K562 (cell line): ENCODE results near the gene ULBP1. TPM values are rescaled to one million over a fixed set of nuclear protein-coding genes. Genes with fewer than 3 reads are reported as not detected.
"Not testable (repeated sequence)": the region's sequence is repeated elsewhere in the genome, so short reads cannot be mapped to it uniquely, and the experiment has no call there.

Experiments used
- ATAC-seq: fragments of 200-7000 bp; cut with Tn5 transposase; 3 replicates; pipeline ENCODE4 v1.9.1; 2020; ENCODE audit warnings: moderate library complexity
- BruUV-seq: library from RNA; stranded (reverse); fragments of 400-500 nt; replicated peaks from 2 replicates; lab custom pipeline; 2021; lab: Mats Ljungman, UMichigan
- CTCF ChIA-PET: fragments of 300-600 bp; formaldehyde crosslinking; extraction: SDS; loops from one replicate; lab custom pipeline; 2021; ENCODE audit warnings: low intra/inter-chr PET ratio; lab: Yijun Ruan, JAX
- POLR2A ChIA-PET: fragments of 300-600, 350-650 bp; sonication (Branson Sonifier 250); formaldehyde crosslinking; extraction: SDS; loops from one replicate; lab custom pipeline; 2021; ENCODE audit warnings: antibody characterized with exemption, inconsistent platforms; lab: Yijun Ruan, JAX
- DNase-seq, 4 experiments: peaks; one replicate each; pipeline versions ENCODE4 v3.0.0 to v3.0.0-alpha.2; 2011 to 2018; ENCODE audit warnings: low spot score in 3 of 4, mixed read lengths in 3 of 4; ENCODE audit errors: extremely low read depth in 1 of 4
- FAIRE-seq: peaks from 2 replicates; lab custom pipeline; 2011; peaks lifted over from hg19 to GRCh38; lab: Jason Lieb, UNC
- H2AFZ ChIP-seq: 2 replicates; pipeline ENCODE4 v1.6.0; 2011; ENCODE audit warnings: low read depth, low read length, control low read depth, inconsistent platforms
- H3K27ac ChIP-seq: fragments of 200-600 bp; 3 replicates; pipeline ENCODE4 v1.8.0; 2011; ENCODE audit warnings: low read depth, mild to moderate bottlenecking, control low read depth, inconsistent platforms, low read length, moderate library complexity, mixed read lengths; ENCODE audit errors: extremely low read depth
- H3K27me3 ChIP-seq, 2 experiments: fragments of 300-600 bp in 1 of 2; 2 replicates in 1 of 2; 3 replicates in 1 of 2; pipeline versions ENCODE4 v1.6.0 to v1.8.0; 2011; ENCODE audit warnings: inconsistent platforms in 2 of 2, low read length in 2 of 2, mild to moderate bottlenecking in 1 of 2, mixed read lengths in 1 of 2, moderate library complexity in 1 of 2; ENCODE audit not compliant: control insufficient read depth in 2 of 2, insufficient read depth in 2 of 2
- H3K36me3 ChIP-seq: fragments of 300-600 bp; 3 replicates; pipeline ENCODE4 v1.8.0; 2011; ENCODE audit warnings: mild to moderate bottlenecking, low read length, inconsistent platforms; ENCODE audit not compliant: control insufficient read depth, insufficient read depth
- H3K4me1 ChIP-seq, 2 experiments: fragments of 200-600 bp in 1 of 2; replicated peaks in 1 of 2; 2 replicates in 1 of 2; 3 replicates in 1 of 2; pipeline versions ENCODE4 v1.5.1 to v1.8.0; 2011; ENCODE audit warnings: inconsistent platforms in 2 of 2, low read length in 2 of 2, mild to moderate bottlenecking in 1 of 2, mixed read lengths in 1 of 2, moderate library complexity in 1 of 2; ENCODE audit not compliant: control insufficient read depth in 2 of 2, insufficient read depth in 2 of 2
- H3K4me2 ChIP-seq: 2 replicates; pipeline ENCODE4 v1.6.1; 2011; ENCODE audit warnings: low read length, control low read depth, inconsistent platforms, mixed read lengths; ENCODE audit not compliant: insufficient read depth
- H3K4me3 ChIP-seq: fragments of 200-600 bp; sonication (generic), shearing (Covaris generic); 2 replicates; pipeline ENCODE4 v1.5.1; 2016; ENCODE audit warnings: control low read depth, inconsistent platforms
- H3K79me2 ChIP-seq: fragments of 200-600 bp; 3 replicates; pipeline ENCODE4 v1.8.0; 2011; ENCODE audit warnings: low read length, inconsistent platforms; ENCODE audit not compliant: control insufficient read depth, insufficient read depth
- H3K9ac ChIP-seq, 2 experiments: 2 replicates each; pipeline versions ENCODE4 v1.6.0 to v1.6.1; 2011; ENCODE audit warnings: low read depth in 2 of 2, low read length in 2 of 2, control low read depth in 1 of 2, inconsistent platforms in 1 of 2, mild to moderate bottlenecking in 1 of 2, mixed read lengths in 1 of 2; ENCODE audit not compliant: insufficient read depth in 1 of 2
- H3K9me1 ChIP-seq: one replicate; pipeline ENCODE4 v1.6.0; 2011; ENCODE audit warnings: inconsistent platforms, mild to moderate bottlenecking, low read length, moderate library complexity; ENCODE audit not compliant: control insufficient read depth, insufficient read depth
- H3K9me3 ChIP-seq: replicated peaks from 2 replicates; pipeline ENCODE4 v1.5.1; 2011; ENCODE audit warnings: low read depth, low read length, inconsistent platforms; ENCODE audit not compliant: control insufficient read depth, insufficient read depth
- H4K20me1 ChIP-seq: replicated peaks from 2 replicates; pipeline ENCODE4 v1.6.1; 2011; ENCODE audit warnings: low read length, inconsistent platforms, mixed read lengths; ENCODE audit not compliant: control insufficient read depth, insufficient read depth
- ARID1B ChIP-seq: fragments of 450-650 bp; IDR thresholded peaks from 2 replicates; pipeline ENCODE4 v1.6.1; 2016; ENCODE audit warnings: antibody characterized with exemption, mild to moderate bottlenecking, inconsistent platforms
- ATF7 ChIP-seq: fragments of 450-650 bp; IDR thresholded peaks from 2 replicates; pipeline ENCODE4 v1.7.1; 2014; ENCODE audit warnings: mild to moderate bottlenecking, moderate library complexity
- C11orf30 ChIP-seq: fragments of 450-650 bp; IDR thresholded peaks from 2 replicates; pipeline ENCODE4 v1.6.1; 2016; ENCODE audit warnings: low read depth, mild to moderate bottlenecking
- CBFA2T2 ChIP-seq: fragments of 450-650 bp; conservative IDR thresholded peaks from 2 replicates; pipeline ENCODE4 v1.6.1; 2017; ENCODE audit warnings: mild to moderate bottlenecking
- CBFA2T3 ChIP-seq: fragments of 450-650 bp; IDR thresholded peaks from 2 replicates; pipeline ENCODE4 v1.6.1; 2017
- CSDE1 ChIP-seq, 2 experiments: fragments of 450-650 bp; IDR thresholded peaks; 2 replicates each; pipeline ENCODE4 v1.6.1; 2016; ENCODE audit warnings: mild to moderate bottlenecking in 1 of 2
- CTBP1 ChIP-seq: fragments of 450-650 bp; IDR thresholded peaks from 2 replicates; pipeline ENCODE4 v1.6.1; 2016; ENCODE audit warnings: borderline replicate concordance
- FOXJ2 ChIP-seq: fragments of 200-800 bp; sonication (Bioruptor generic); IDR thresholded peaks from 2 replicates; pipeline ENCODE4 v1.6.1; 2016; ENCODE audit warnings: missing genetic modification characterization, missing compliant biosample characterization
- ILF3 ChIP-seq: fragments of 450-650 bp; IDR thresholded peaks from 2 replicates; pipeline ENCODE4 v1.6.1; 2018; ENCODE audit warnings: antibody characterized with exemption, mild to moderate bottlenecking, moderate library complexity, borderline replicate concordance
- RFX1 ChIP-seq: fragments of 450-650 bp; IDR thresholded peaks from 2 replicates; pipeline ENCODE4 v1.6.1; 2016; ENCODE audit warnings: mild to moderate bottlenecking, moderate library complexity
- SMARCE1 ChIP-seq: fragments of 450-650 bp; IDR thresholded peaks from 2 replicates; pipeline ENCODE4 v1.7.1; 2016; ENCODE audit warnings: mild to moderate bottlenecking
- SOX6 ChIP-seq: fragments of 450-650 bp; IDR thresholded peaks from 2 replicates; pipeline ENCODE4 v1.6.1; 2014; ENCODE audit warnings: mild to moderate bottlenecking
- TAL1 ChIP-seq: fragments of 450-650 bp; IDR thresholded peaks from 2 replicates; pipeline ENCODE4 v1.6.1; 2016; ENCODE audit warnings: mild to moderate bottlenecking
- TCF3 ChIP-seq: sonication (generic); formaldehyde crosslinking; IDR thresholded peaks from 2 replicates; pipeline ENCODE4 v1.4.0; 2020; ENCODE audit warnings: mild to moderate bottlenecking, missing genetic modification reagents
- TEAD4 ChIP-seq, 2 experiments: sonication (generic) in 1 of 2; formaldehyde crosslinking in 1 of 2; IDR thresholded peaks; 2 replicates each; pipeline versions ENCODE4 v1.6.1 to v1.8.0; 2012 to 2022; ENCODE audit warnings: borderline replicate concordance in 1 of 2, inconsistent platforms in 1 of 2, low read length in 1 of 2, mild to moderate bottlenecking in 1 of 2, missing genetic modification reagents in 1 of 2
- ZNF263 ChIP-seq: sonication (generic); formaldehyde crosslinking; IDR thresholded peaks from 2 replicates; pipeline ENCODE4 v1.8.0; 2022; ENCODE audit warnings: mild to moderate bottlenecking, missing genetic modification reagents, borderline replicate concordance
- ZNF316 ChIP-seq: fragments of 450-650 bp; IDR thresholded peaks from 2 replicates; pipeline ENCODE4 v1.6.1; 2016
- WGBS: fragments of 100-300 bp; shearing (Covaris generic); methylation state at CpG from one replicate; pipeline ENCODE4 v1.1.6; 2016; ENCODE audit warnings: low coverage, mixed read lengths; ENCODE audit not compliant: insufficient coverage; ENCODE audit errors: missing lambda C conversion rate; 5-methylcytosine and 5-hydroxymethylcytosine counted together
- in situ Hi-C: fragments of 300-500 bp; cut with MboI; formaldehyde crosslinking; loops from 4 replicates; pipeline ENCODE4 v1.15.0; 2018; ENCODE audit warnings: inconsistent platforms, mixed read lengths
- intact Hi-C: fragments of 100-400 bp; cut with micrococcal nuclease; formaldehyde crosslinking; loops from 2 replicates; pipeline ENCODE4 v1.14.2; 2022
- polyA plus RNA-seq, 8 experiments: library from polyadenylated mRNA; depleted of rRNA in 4 of 8; stranded (reverse) in 5 of 8; unstranded in 3 of 8; fragments of >200 nt; fragmentation: Nextera tagmentation in 2 of 8; fragmentation: Illumina TruSeq in 1 of 8; extraction: Ambion mirVana in 2 of 8; extraction: Trizol in 1 of 8; gene quantifications; 2 replicates each; pipeline versions ENCODE4 v1.2.1 to v1.2.3, GENCODE V29; 2011 to 2014; ENCODE audit warnings: inconsistent platforms in 1 of 8, missing spikeins in 1 of 8
- total RNA-seq, 7 experiments: library from RNA; depleted of rRNA in 6 of 7; stranded (reverse); fragments of >200 nt in 6 of 7; fragmentation: Illumina TruSeq in 2 of 7; extraction: Trizol in 2 of 7; gene quantifications; 2 replicates each; pipeline versions ENCODE4 v1.2.1 to v1.2.3, GENCODE V29; 2011 to 2021; ENCODE audit warnings: low replicate concordance in 1 of 7
- TF ChIP-seq, protein P1 (sequence below): fragments of 250-450 bp; sonication (Bioruptor Pico); IDR thresholded peaks from 2 replicates; pipeline ENCODE4 v1.9.0; 2021; ENCODE audit warnings: mild to moderate bottlenecking, inconsistent platforms

ULBP1 gene
- total and polyA plus RNA-seq, 9 of the 15 experiments (the other 6 are each of a cell fraction or from before 2014, with no cell fraction given) = 0.33 to 6.0 (median 2.5) TPM

- TF ChIP-seq, protein P1, sequence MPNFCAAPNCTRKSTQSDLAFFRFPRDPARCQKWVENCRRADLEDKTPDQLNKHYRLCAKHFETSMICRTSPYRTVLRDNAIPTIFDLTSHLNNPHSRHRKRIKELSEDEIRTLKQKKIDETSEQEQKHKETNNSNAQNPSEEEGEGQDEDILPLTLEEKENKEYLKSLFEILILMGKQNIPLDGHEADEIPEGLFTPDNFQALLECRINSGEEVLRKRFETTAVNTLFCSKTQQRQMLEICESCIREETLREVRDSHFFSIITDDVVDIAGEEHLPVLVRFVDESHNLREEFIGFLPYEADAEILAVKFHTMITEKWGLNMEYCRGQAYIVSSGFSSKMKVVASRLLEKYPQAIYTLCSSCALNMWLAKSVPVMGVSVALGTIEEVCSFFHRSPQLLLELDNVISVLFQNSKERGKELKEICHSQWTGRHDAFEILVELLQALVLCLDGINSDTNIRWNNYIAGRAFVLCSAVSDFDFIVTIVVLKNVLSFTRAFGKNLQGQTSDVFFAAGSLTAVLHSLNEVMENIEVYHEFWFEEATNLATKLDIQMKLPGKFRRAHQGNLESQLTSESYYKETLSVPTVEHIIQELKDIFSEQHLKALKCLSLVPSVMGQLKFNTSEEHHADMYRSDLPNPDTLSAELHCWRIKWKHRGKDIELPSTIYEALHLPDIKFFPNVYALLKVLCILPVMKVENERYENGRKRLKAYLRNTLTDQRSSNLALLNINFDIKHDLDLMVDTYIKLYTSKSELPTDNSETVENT = no peak
- TF ChIP-seq ATF7 = peak; percentile 34; the same call in 1 of the 2 replicates
- TF ChIP-seq ILF3 = no peak
- no peak for TF ChIP-seq CSDE1 (IDR thresholded peaks at IDR 0.05)
Measured at GRCh38 chr6:150008588-150008987, 44.8 kb downstream of the ULBP1 start (continued).

- ChIA-PET CTCF (interaction anchor here (1.9 kb wide), 1 partner anchor 79 kb away, joined by 4 read pairs; no protein-coding TSS in a partner anchor), POLR2A (interaction anchor here (0.7 to 1.1 kb wide), 2 partner anchors 44 to 71 kb away, joined by 3 read pairs; no protein-coding TSS in a partner anchor)
- H3K27ac ChIP-seq; ATAC-seq; H3K9me1 ChIP-seq; H3K27me3 ChIP-seq; H3K4me3 ChIP-seq; H2AFZ ChIP-seq; H4K20me1 ChIP-seq; H3K4me2 ChIP-seq; intact Hi-C loops; H3K36me3 ChIP-seq; FAIRE-seq; H3K9me3 ChIP-seq; in situ Hi-C loops; H3K9ac ChIP-seq; BruUV-seq; H3K79me2 ChIP-seq; DNase-seq; TF ChIP-seq TEAD4 (CRISPR knock-in tag; IDR thresholded peaks at IDR 0.05; ENCODE audit: borderline replicate concordance): not testable (repeated sequence)
- H3K4me1 ChIP-seq = peaks cover 24 to 27% of the 10 kb centered on the region in 2 experiments
- TF ChIP-seq SOX6 (peak; percentile 47; the same call in 1 of the 2 replicates), C11orf30 (peak; percentile 9; the same call in 1 of the 2 replicates), CBFA2T2 (peak; percentile 24), CBFA2T3 (peak; percentile 38), SMARCE1 (peak; percentile 46; the same call in 1 of the 2 replicates), RFX1 (peak; percentile 25), TAL1 (peak; percentile 53; the same call in 1 of the 2 replicates), ZNF316 (0 out of 2 replicates have a peak, but pooled peaks have one; percentile 25), ZNF263 (CRISPR knock-in tag) (peak; percentile 81), FOXJ2 (tag) (0 out of 2 replicates have a peak, but pooled peaks have one; percentile 17), ARID1B (peak; percentile 70), CTBP1 (0 out of 2 replicates have a peak, but pooled peaks have one; percentile 14), TCF3 (CRISPR knock-in tag) (peak; percentile 61), TEAD4 (IDR thresholded peaks at IDR 0.05; ENCODE audit: low read length) (peak; percentile 26; the same call in 1 of the 2 replicates)
- 9% methylated on average over 8 of the region's 8 CpGs for WGBS
Measured at GRCh38 chr6:150012846-150013784, 49.4 kb downstream of the ULBP1 start.
